ENCODE data around the gene TYK2. TPM values are rescaled to one million over a fixed set of nuclear protein-coding genes. Genes with fewer than 3 reads are reported as not detected.

Gene TYK2
- total and polyA plus RNA-seq, 2 of the 13 experiments (the other 11 are each of a cell fraction or from before 2014, with no cell fraction given) = 38.8 to 60.1 TPM

- peak overlapping the region in 1 of 3 experiments; percentile 26; a peak in 2 of 6 replicates for H3K4me3 ChIP-seq (replicated peaks in 1 of 3; ENCODE audit: insufficient read depth in 1 of 3, low read depth in 2 of 3, low read length in 3 of 3)
- no peaks in the 10 kb centered on the region for H3K36me3 ChIP-seq (replicated peaks in 1 of 2; ENCODE audit: control insufficient read depth in 1 of 2, insufficient read depth in 2 of 2, low read length in 2 of 2)
- no peaks in the 10 kb centered on the region; the same call in 1 of the 2 replicates for H4K20me1 ChIP-seq (ENCODE audit: insufficient read depth, low read length)
- no peak overlapping the region for H3K27ac ChIP-seq (ENCODE audit: extremely low read length, insufficient read depth, low read length)
- DNase-seq (ENCODE audit: low spot score) (no peak), FAIRE-seq (no peak), ATAC-seq (no peak)
- peaks cover 18 to 56% of the 10 kb centered on the region in 2 experiments for H3K27me3 ChIP-seq (ENCODE audit: control insufficient read depth in 1 of 2, insufficient read depth in 2 of 2, low read length in 2 of 2)
- peaks cover 49% of the 10 kb centered on the region for H3K4me1 ChIP-seq (ENCODE audit: insufficient read depth, low read length)
- H3K79me2 ChIP-seq (ENCODE audit: insufficient read depth, low read length) = no peaks in the 10 kb centered on the region
- POLR2A ChIA-PET = no interaction called here
- H3K9me3 ChIP-seq (ENCODE audit: low read length) = no peaks in the 10 kb centered on the region
- no TSS peak for BruUV-seq (replicated peaks)
- in situ Hi-C loops (cut with HindIII; ENCODE audit: extremely low pct_ligation_motif_present, low pct_unique_long_range_greater_than_20kb) = no loop called here
- WGBS (ENCODE audit: low lambda C conversion rate) = 14% methylated on average over 9 of the region's 61 CpGs
- intact Hi-C loops (cut with micrococcal nuclease; ENCODE audit: unreplicated experiment) = no loop called here
- TF ChIP-seq ZNF652 (CRISPR knock-in tag; IDR thresholded peaks at IDR 0.05; ENCODE audit: borderline replicate concordance, low read depth) = peak; percentile 76
- TF ChIP-seq, protein P1, sequence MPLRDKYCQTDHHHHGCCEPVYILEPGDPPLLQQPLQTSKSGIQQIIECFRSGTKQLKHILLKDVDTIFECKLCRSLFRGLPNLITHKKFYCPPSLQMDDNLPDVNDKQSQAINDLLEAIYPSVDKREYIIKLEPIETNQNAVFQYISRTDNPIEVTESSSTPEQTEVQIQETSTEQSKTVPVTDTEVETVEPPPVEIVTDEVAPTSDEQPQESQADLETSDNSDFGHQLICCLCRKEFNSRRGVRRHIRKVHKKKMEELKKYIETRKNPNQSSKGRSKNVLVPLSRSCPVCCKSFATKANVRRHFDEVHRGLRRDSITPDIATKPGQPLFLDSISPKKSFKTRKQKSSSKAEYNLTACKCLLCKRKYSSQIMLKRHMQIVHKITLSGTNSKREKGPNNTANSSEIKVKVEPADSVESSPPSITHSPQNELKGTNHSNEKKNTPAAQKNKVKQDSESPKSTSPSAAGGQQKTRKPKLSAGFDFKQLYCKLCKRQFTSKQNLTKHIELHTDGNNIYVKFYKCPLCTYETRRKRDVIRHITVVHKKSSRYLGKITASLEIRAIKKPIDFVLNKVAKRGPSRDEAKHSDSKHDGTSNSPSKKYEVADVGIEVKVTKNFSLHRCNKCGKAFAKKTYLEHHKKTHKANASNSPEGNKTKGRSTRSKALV (CRISPR knock-in tag; IDR thresholded peaks at IDR 0.05) = peak; percentile 95; the same call in 1 of the 2 replicates
- TF ChIP-seq ZNF746 (CRISPR knock-in tag; IDR thresholded peaks at IDR 0.05) = no peak
- peak; percentile 100 for TF ChIP-seq EZH2 (conservative IDR thresholded peaks at IDR 0.05; ENCODE audit: low read depth, low read length)
- peak; percentile 34; the same call in 1 of the 2 replicates for TF ChIP-seq ZNF687 (CRISPR knock-in tag; IDR thresholded peaks at IDR 0.05)
- TF ChIP-seq BHLHE40 (IDR thresholded peaks at IDR 0.05; ENCODE audit: low read length) = 0 out of 2 replicates have a peak, but pooled peaks have one; percentile 6
- TF ChIP-seq MNT (IDR thresholded peaks at IDR 0.05) = peak; percentile 72
- TF ChIP-seq, protein P2, sequence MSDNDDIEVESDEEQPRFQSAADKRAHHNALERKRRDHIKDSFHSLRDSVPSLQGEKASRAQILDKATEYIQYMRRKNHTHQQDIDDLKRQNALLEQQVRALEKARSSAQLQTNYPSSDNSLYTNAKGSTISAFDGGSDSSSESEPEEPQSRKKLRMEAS (IDR thresholded peaks at IDR 0.05) = peak; percentile 47; the same call in 1 of the 2 replicates
- no peak for TF ChIP-seq MYPOP (CRISPR knock-in tag; IDR thresholded peaks at IDR 0.05)
- TF ChIP-seq ZNF441 (CRISPR knock-in tag; IDR thresholded peaks at IDR 0.05; ENCODE audit: borderline replicate concordance) = no peak
- H3K4me2 ChIP-seq (ENCODE audit: low read depth, low read length) = peak overlapping the region; percentile 40
- no peak overlapping the region for H2AFZ ChIP-seq (ENCODE audit: low read length)
- CTCF ChIA-PET (ENCODE audit: low intra/inter-chr PET ratio, low total read pairs) = no interaction called here
- no peak overlapping the region for H3K9ac ChIP-seq (ENCODE audit: insufficient read depth, low read depth, low read length)
These were observed 39.5 kb upstream of the TYK2 start for GRCh38 chr19:10419646-10420443.
